Mucosa of descending colon (tissue), 3 donors: ENCODE measurements around the gene NFATC4. TPM values are rescaled to one million over a fixed set of nuclear protein-coding genes. Genes with fewer than 3 reads are reported as not detected.
A peak's percentile ranks its signal among the peaks of the same experiment; 100 is the strongest.

Experiments used
- ATAC-seq: fragments of 200-7000 bp; cut with Tn5 transposase; one replicate; pipeline ENCODE4 v1.9.1; 2020; ENCODE audit warnings: mild to moderate bottlenecking, moderate library complexity
- DNase-seq, 3 donors: peaks; one replicate each; pipeline ENCODE4 v3.0.0-alpha.2; 2020
- H3K36me3 ChIP-seq: fragments of 200-600 bp; one replicate; pipeline ENCODE4 v1.8.0; 2021; ENCODE audit warnings: low read depth, mild to moderate bottlenecking
- H3K4me1 ChIP-seq: fragments of 200-600 bp; one replicate; pipeline ENCODE4 v1.8.0; 2021; ENCODE audit warnings: low read depth, mild to moderate bottlenecking
- H3K4me3 ChIP-seq: fragments of 200-600 bp; one replicate; pipeline ENCODE4 v1.8.0; 2021; ENCODE audit warnings: mild to moderate bottlenecking
- H3K9me3 ChIP-seq: fragments of 200-600 bp; one replicate; pipeline ENCODE4 v1.8.0; 2021; ENCODE audit warnings: mild to moderate bottlenecking
- CTCF ChIP-seq: fragments of 200-600 bp; IDR thresholded peaks from one replicate; pipeline ENCODE4 v1.8.0; 2022; ENCODE audit warnings: antibody characterized with exemption, mild to moderate bottlenecking
- intact Hi-C, 2 donors: fragments of 100-400 bp; cut with DNase I in 1 of 2; cut with micrococcal nuclease in 1 of 2; formaldehyde crosslinking; loops; one replicate each; pipeline versions ENCODE4 v1.11.0 to v1.11.1; 2022; cut with DNase I, micrococcal nuclease
- total RNA-seq, 3 donors: library from RNA; stranded (reverse); fragmentation: NEBNext Ultra II Directional in 2 of 3; extraction: Animal tissue kit (Norgen Biotek cat#: 25700) in 2 of 3; gene quantifications; one replicate each; pipeline versions ENCODE4 v1.2.1 to v1.2.4, GENCODE V29; 2021 to 2023
- donor health status: DM: no; HTN: no; CAD: no; lungs with moderate emphysema.
- donor health status: DM: no; HTN: no; CAD: no.
- donor health status: DM: no; HTN: yes; CAD: no.

Gene NFATC4
- total RNA-seq, 3 donors from 2014 or later, result 11.9 to 112 (median 25.2) TPM

DNA sequence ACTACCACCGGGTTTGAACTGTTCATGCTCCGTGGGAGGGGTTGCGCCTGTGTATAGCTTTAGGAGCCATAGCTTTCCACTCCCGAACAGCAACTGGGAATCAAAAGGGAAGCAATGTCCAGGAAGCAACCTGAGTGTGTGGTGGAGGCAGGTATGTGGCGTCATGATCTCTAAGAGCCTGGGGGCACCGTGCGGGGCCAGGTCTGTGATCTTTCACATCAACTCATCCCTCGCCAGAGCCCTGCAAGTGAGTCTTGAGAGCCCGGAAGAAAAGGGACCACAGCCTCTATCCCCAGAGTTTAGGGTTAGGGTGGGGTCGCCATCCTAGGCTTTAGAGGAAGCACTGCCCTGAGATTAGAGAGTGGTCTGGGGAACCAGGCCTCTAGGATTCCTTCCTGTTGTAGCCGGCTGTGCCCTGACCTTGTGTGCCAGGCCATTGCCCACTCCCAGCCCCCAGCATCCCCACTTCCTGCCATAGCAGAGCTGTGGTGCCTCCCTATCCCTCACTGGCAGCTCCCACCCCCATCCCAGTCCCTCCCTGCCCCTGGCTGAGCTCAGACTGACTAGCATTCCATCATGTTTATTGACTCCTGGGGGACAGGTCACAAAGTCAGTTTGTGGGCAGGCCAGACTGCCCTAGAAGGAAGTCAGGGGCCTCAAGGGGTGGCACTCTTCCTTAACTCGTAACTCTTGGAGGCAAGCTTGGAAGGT is 32.4 kb upstream of the NFATC4 start:
- H3K4me3 ChIP-seq, result no peak overlapping the region
- no peak for ATAC-seq
- intact Hi-C loops, result no loop called here
- no peaks in the 10 kb centered on the region for H3K9me3 ChIP-seq
- no peak for TF ChIP-seq CTCF
- H3K36me3 ChIP-seq, result no peaks in the 10 kb centered on the region
- DNase-seq, result peak in 1 of 3 donors; percentile 50
- peaks cover 48% of the 10 kb centered on the region for H3K4me1 ChIP-seq

DNA sequence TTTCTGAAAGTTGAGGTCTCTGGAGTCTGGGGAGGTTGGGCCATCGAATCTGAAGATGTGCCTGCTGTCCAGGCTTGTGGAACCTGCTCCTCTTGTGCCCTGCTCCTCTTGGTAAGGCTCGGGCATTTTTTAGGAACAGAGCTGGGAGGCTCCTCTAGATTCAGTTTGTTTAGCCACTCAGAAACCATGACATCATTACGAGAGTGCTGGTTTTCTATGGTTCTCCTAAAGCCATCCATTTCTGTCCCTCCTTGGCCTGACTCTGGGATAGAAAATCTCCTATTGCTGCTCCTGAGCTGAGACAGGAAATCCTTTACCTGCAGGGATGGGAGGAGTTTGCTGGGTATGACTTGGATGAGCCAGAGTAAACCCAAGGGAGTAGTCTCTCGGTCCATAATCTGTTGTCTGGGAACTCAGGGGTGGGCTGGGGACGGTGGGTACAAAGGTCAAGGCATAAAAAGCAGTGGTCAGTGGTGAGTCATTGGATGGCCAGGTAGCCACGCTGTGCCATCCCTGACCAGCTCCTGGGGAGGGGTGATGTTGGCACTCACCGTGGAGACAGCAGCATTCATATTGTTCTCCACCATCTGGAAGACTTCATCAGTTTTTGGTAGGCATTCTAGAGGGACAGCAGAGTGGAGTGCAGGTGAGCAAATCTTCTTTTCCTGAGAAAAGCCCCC is 30.7 kb upstream of the NFATC4 start:
- DNase-seq (no peak), ATAC-seq (no peak)
- H3K9me3 ChIP-seq, result no peaks in the 10 kb centered on the region
- TF ChIP-seq CTCF, result no peak
- peaks cover 42% of the 10 kb centered on the region for H3K4me1 ChIP-seq
- no peaks in the 10 kb centered on the region for H3K36me3 ChIP-seq
- intact Hi-C loops, result no loop called here
- no peak overlapping the region for H3K4me3 ChIP-seq

- no peak for TF ChIP-seq CTCF
- Histone ChIP-seq H3K9me3 (no peaks in the 10 kb centered on the region), H3K36me3 (no peaks in the 10 kb centered on the region), H3K4me3 (no peak overlapping the region), H3K4me1 (peaks cover 37% of the 10 kb centered on the region)
- ATAC-seq (no peak), DNase-seq (no peak)
- intact Hi-C loops, result no loop called here
These were observed 30.2 kb upstream of the NFATC4 start for GRCh38 chr14:24337824-24338175.

- no peaks in the 10 kb centered on the region for H3K36me3 ChIP-seq
- H3K4me1 ChIP-seq, result peaks cover 28% of the 10 kb centered on the region
- no peaks in the 10 kb centered on the region for H3K9me3 ChIP-seq
- intact Hi-C loops, result no loop called here
- ATAC-seq (no peak), DNase-seq (peak in 1 of 3 donors; percentile 52)
- H3K4me3 ChIP-seq, result no peak overlapping the region
- no peak for TF ChIP-seq CTCF
These were observed 29.1 kb upstream of the NFATC4 start for GRCh38 chr14:24338843-24339242.

- intact Hi-C loops, result no loop called here
- no peaks in the 10 kb centered on the region for H3K9me3 ChIP-seq
- ATAC-seq (peak; percentile 93), DNase-seq (peak; percentile 89 to 93 (median 91))
- no peaks in the 10 kb centered on the region for H3K36me3 ChIP-seq
- no peak for TF ChIP-seq CTCF
- H3K4me1 ChIP-seq, result peaks cover 21% of the 10 kb centered on the region
- H3K4me3 ChIP-seq, result peak within 1 kb of the TSS; percentile 36
These were observed 28.5 kb upstream of the NFATC4 start, which contains the start of gene RIPK3 for GRCh38 chr14:24339284-24340151. Gene RIPK3 (minus strand): TSS chr14:24339991. CDS start chr14:24339826, 165 bp downstream.
